Activated T-helper 9 cell treated with anti-CD3 and anti-CD28 coated beads, Interleukin-2, amount 50 U/mL, for 16 hours (primary cell): ENCODE results near the gene NAA40.
"Not testable (repeated sequence)": the region's sequence is repeated elsewhere in the genome, so short reads cannot be mapped to it uniquely, and the experiment has no call there.

ENCODE experiments used
- DNase-seq: peaks from one replicate; pipeline ENCODE4 v3.0.0-alpha.2; 2020; ENCODE audit warnings: low read depth

NAA40 gene

GRCh38 chr11:63939397-63939891, 642 bp downstream of the NAA40 start:
- DNase-seq: no peak

GRCh38 chr11:63940786-63941185, 2.0 kb downstream of the NAA40 start:
- no peak for DNase-seq

- DNase-seq: no peak
These were observed 3.1 kb downstream of the NAA40 start for GRCh38 chr11:63941901-63942300.

GRCh38 chr11:63942803-63943202, 4.0 kb downstream of the NAA40 start:
- no peak for DNase-seq

- DNase-seq: no peak
These were observed 6.2 kb downstream of the NAA40 start for GRCh38 chr11:63944987-63945386.

- DNase-seq: peak; percentile 17
These were observed 6.8 kb downstream of the NAA40 start for GRCh38 chr11:63945477-63946163.

- DNase-seq: no peak
These were observed 13.2 kb downstream of the NAA40 start for GRCh38 chr11:63951779-63952536.

- no peak for DNase-seq
These were observed 13.8 kb downstream of the NAA40 start for GRCh38 chr11:63952570-63952969.

- no peak for DNase-seq
These were observed 19.2 kb downstream of the NAA40 start for GRCh38 chr11:63958008-63958407.

- DNase-seq: no peak
These were observed 23.0 kb downstream of the NAA40 start for GRCh38 chr11:63961608-63962412.

GRCh38 chr11:63963895-63964294, 25.1 kb downstream of the NAA40 start:
- DNase-seq: not testable (repeated sequence)

- no peak for DNase-seq
These were observed 27.6 kb downstream of the NAA40 start for GRCh38 chr11:63966444-63966843.

- no peak for DNase-seq
These were observed 30.7 kb downstream of the NAA40 start for GRCh38 chr11:63969461-63969860.

GRCh38 chr11:63970902-63971301, 32.1 kb downstream of the NAA40 start:
- DNase-seq: no peak

- DNase-seq: not testable (repeated sequence)
These were observed 35.1 kb downstream of the NAA40 start for GRCh38 chr11:63973912-63974258.

GRCh38 chr11:63974259-63975143, 35.7 kb downstream of the NAA40 start, which contains the start of gene COX8A:
TSS of gene COX8A (plus strand) at chr11:63974620. CDS start at chr11:63974681, 61 bp downstream.
- peak; percentile 90 for DNase-seq

GRCh38 chr11:63978551-63979239, 39.9 kb downstream of the NAA40 start:
- DNase-seq: no peak

- DNase-seq: no peak
These were observed 40.6 kb downstream of the NAA40 start for GRCh38 chr11:63979426-63979825.

GRCh38 chr11:63985812-63986155, 47.0 kb downstream of the NAA40 start:
- DNase-seq: peak; percentile 46

GRCh38 chr11:63986156-63986931, 47.5 kb downstream of the NAA40 start, which contains the start of gene OTUB1:
TSS of gene OTUB1 (plus strand) at chr11:63986438. CDS start at chr11:63986457, 19 bp downstream.
- peak; percentile 84 for DNase-seq
